GM18867 (cell line): Measurements from ENCODE around the gene CLIC3.
A peak's percentile ranks its signal among the peaks of the same experiment; 100 is the strongest.
"Not testable (repeated sequence)": the region's sequence is repeated elsewhere in the genome, so short reads cannot be mapped to it uniquely, and the experiment has no call there.

ENCODE experiments used
- ATAC-seq: cut with Tn5 transposase; IDR thresholded peaks from one replicate; pipeline ENCODE4 v1.9.1; 2021; ENCODE audit warnings: mild to moderate bottlenecking, moderate library complexity; ENCODE audit not compliant: unreplicated experiment

CLIC3 gene

DNA sequence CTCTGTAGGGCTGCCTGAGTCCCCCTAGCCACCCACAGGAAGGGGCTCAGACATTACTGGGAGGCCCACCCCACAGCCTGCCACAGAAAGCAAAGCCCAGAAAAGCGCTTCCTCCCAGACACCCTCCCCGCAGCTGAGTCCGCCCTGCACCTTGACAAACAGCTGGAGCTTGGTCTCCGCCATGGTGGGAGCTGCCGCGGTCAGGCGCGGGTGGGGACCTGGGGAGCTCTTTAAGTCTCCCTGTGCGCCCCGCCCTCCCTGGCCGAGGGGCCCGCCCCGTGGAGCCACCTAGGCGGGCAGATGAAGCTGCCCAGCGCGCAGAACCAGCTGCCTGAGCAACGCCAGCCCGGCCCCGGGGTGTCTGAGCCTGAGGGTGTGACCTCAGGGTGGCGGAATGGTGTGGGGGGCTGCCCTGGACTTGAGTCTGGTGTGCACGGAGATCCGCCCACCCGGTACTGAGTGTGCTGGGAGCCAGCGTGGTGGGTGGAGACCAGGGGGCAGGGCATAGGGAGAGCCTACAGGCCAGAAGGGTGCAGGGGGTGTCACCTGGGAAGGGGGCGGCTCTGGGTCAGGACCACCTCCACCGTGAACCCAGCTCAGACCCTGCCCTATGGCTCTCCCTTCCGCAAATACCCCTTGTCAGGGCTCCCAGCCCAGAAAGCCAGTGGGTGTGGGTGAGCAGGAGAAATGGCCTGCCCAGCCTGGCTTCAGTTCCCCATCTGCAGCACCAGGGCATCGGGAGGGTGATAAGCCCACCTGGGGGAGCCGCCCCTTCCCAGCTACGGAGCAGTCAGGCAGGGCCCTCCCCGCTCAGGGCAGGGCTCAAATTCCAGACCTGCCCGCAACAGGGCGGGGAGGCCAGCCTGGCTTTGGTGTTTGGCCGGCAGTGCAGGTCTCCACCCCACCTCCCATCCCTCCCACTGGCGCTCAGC lies at the start of gene CLIC3:
TSS of gene CLIC3 (minus strand) at position 208 of the 932 bp plus-strand sequence. CDS start at position 183, 25 bp downstream.
- no peak for ATAC-seq

- no peak for ATAC-seq
Observed at GRCh38 chr9:137045294-137046087, 49.1 kb upstream of the CLIC3 start.

- no peak for ATAC-seq
Observed at GRCh38 chr9:137044502-137045177, 48.3 kb upstream of the CLIC3 start.

GRCh38 chr9:137044037-137044436 lies 47.7 kb upstream of the CLIC3 start:
- no peak for ATAC-seq

- no peak for ATAC-seq
Observed at GRCh38 chr9:137042751-137043727, 46.7 kb upstream of the CLIC3 start.

DNA sequence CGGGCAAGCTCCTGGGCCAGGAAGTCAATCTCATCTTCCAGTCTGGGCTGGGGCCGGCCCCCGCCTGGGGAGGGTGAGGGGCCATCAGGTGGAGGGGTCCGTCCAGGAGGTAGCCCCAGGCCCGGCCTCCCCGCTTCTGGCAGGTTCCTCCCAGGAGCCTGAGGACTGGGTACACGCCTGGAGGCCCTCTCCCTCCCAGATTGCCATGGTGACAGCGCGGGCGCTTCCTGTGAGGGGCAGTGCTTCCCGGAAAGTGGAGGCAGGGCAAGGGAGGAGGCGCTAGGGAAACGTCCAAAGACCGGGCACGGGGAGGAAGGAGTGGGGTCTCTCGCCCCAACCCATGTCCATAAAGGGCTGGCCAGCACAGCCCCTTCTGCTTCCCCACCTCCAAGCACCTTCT lies 44.8 kb upstream of the CLIC3 start:
- ATAC-seq, result no peak

DNA sequence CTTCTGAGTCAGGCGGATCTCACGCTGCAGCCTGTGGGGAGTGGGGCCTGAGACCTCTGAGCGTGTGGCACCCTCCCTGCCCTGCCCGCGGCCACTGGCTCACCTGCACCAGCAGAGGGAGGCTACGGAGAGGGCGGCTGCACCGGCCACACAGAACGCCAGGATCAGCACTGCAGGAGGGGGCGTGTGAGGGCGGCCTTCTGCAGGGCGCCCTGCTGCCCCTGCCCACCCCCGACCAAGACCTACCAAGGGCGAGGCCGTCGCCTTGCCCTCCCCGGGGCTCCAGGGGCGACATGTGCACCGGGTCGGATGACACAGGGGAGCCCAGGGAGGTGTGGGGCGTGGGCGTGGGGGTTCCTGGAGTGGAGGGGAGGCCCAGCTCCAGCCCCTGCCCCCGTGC lies 44.2 kb upstream of the CLIC3 start:
- no peak for ATAC-seq

DNA sequence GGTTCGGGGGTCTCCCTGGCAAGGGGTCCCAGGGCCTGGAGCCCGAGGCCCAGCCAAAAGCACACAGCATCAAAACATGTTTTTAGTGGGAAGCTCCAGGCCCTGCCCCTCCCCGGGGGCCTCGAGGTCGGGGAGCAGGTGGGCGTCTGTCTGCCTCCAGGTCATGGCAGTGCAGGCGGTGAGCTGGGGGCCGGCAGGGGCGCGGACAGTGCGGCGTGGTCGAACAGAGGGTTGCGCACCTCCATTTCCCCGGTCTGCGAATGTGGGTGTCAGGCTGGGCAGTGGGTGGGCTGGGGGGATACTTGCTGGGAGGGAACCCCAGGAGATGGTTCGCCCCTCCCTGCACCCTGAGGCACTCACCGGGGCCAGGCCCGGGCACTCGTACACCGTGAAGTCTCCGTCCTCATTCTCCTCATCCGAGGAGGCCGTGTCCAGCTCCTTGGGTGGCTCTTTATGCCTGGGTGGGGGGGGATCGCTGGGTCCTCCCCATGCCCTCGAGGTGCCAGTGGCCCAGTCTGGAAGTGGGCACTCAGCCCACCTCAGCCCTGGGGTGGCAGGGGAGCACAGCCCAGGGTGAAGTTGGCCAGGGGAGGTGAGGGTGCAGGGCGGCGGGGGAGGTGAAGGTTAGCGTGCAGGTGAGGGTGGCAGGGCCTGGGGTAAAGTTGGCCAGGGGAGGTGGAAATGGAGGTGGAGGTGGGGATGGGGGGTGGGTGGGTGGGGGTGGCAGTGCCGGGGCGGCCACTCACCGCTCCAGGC lies 43.4 kb upstream of the CLIC3 start:
- ATAC-seq, result no peak

- no peak for ATAC-seq
Observed at GRCh38 chr9:137038916-137039315, 42.5 kb upstream of the CLIC3 start.

- ATAC-seq, result no peak
Observed at GRCh38 chr9:137037483-137037882, 41.1 kb upstream of the CLIC3 start.

- no peak for ATAC-seq
Observed at GRCh38 chr9:137037035-137037434, 40.7 kb upstream of the CLIC3 start.

- ATAC-seq, result no peak
Observed at GRCh38 chr9:137035937-137036336, 39.6 kb upstream of the CLIC3 start.

GRCh38 chr9:137035507-137035834 lies 39.1 kb upstream of the CLIC3 start:
- ATAC-seq, result no peak

- peak; percentile 52 for ATAC-seq
Observed at GRCh38 chr9:137034709-137035506, 38.5 kb upstream of the CLIC3 start.

DNA sequence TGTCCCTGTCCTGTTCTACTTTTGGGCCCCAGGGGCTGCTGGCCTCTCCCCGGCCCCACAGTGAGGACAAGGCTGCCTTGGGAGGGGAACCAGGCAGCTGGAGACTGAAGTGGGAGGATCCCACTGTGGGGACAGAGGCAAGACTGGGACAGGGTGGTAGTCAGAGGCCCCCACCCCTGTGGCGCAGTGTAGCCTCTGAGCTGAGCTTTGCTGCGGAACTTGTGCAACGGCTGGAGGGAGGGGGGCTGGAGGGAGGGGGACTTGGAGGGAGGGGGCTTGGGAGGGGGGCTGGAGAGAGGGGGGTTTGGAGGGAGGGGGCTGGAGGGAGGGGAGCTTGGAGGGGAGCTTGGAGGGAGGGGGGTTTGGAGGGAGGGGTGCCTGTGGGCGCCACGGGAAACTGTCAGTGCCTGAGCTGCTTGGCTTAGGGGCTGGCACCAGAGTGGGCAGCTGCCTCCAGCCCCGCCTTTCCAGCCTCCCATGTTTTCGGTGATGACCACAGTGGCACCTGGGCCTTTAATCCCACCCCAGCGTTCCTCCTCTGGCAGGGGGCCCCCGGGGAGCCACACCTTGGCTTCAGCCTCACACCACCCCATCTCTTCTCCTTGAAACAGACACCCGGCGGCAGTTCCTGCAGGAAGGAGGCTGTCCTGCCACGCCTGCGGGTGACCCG lies 37.8 kb upstream of the CLIC3 start:
- ATAC-seq, result no peak

- not testable (repeated sequence) for ATAC-seq
Observed at GRCh38 chr9:137033481-137033880, 37.1 kb upstream of the CLIC3 start.

- ATAC-seq, result no peak
Observed at GRCh38 chr9:137032858-137033257, 36.5 kb upstream of the CLIC3 start.
